Measurements from ENCODE around the gene FYN. TPM values are rescaled to one million over a fixed set of nuclear protein-coding genes. Genes with fewer than 3 reads are reported as not detected.

The FYN gene
- total and polyA plus RNA-seq, 2 of the 13 experiments (the other 11 are each of a cell fraction or from before 2014, with no cell fraction given) = 15.5 to 24.6 TPM

- FAIRE-seq = no peak
- Histone ChIP-seq H3K9me3 (ENCODE audit: low read length) (no peaks in the 10 kb centered on the region), H3K9ac (ENCODE audit: insufficient read depth, low read depth, low read length) (no peak overlapping the region), H3K27me3 (ENCODE audit: control insufficient read depth in 1 of 2, insufficient read depth in 2 of 2, low read length in 2 of 2) (no peaks in the 10 kb centered on the region), H3K36me3 (replicated peaks in 1 of 2; ENCODE audit: control insufficient read depth in 1 of 2, insufficient read depth in 2 of 2, low read length in 2 of 2) (0 out of 5 replicates have a peak, but pooled peaks cover 0 to 3% of the 10 kb centered on the region in 2 experiments), H4K20me1 (ENCODE audit: insufficient read depth, low read length) (no peaks in the 10 kb centered on the region), H2AFZ (ENCODE audit: low read length) (no peak overlapping the region), H3K4me3 (replicated peaks in 1 of 3; ENCODE audit: insufficient read depth in 1 of 3, low read depth in 2 of 3, low read length in 3 of 3) (no peak overlapping the region), H3K4me1 (ENCODE audit: insufficient read depth, low read length) (no peaks in the 10 kb centered on the region), H3K79me2 (ENCODE audit: insufficient read depth, low read length) (no peaks in the 10 kb centered on the region), H3K27ac (ENCODE audit: extremely low read length, insufficient read depth, low read length) (no peak overlapping the region), H3K4me2 (ENCODE audit: low read depth, low read length) (no peak overlapping the region)
- BruUV-seq (replicated peaks) = no TSS peak
- WGBS (ENCODE audit: low lambda C conversion rate) = 94% methylated on average over 2 of the region's 2 CpGs
- intact Hi-C loops (cut with micrococcal nuclease; ENCODE audit: unreplicated experiment) (no loop called here), in situ Hi-C loops (cut with HindIII; ENCODE audit: extremely low pct_ligation_motif_present, low pct_unique_long_range_greater_than_20kb) (no loop called here)
- ChIA-PET CTCF (ENCODE audit: low intra/inter-chr PET ratio, low total read pairs) (no interaction called here), POLR2A (no interaction called here)
- ATAC-seq = no peak
- no peak for DNase-seq (ENCODE audit: low spot score)
- TF ChIP-seq HIVEP1 (CRISPR knock-in tag; IDR thresholded peaks at IDR 0.05) (no peak), ZSCAN5A (CRISPR knock-in tag; IDR thresholded peaks at IDR 0.05; ENCODE audit: borderline replicate concordance) (no peak), ZNF724P (CRISPR knock-in tag; IDR thresholded peaks at IDR 0.05; ENCODE audit: borderline replicate concordance) (no peak), FOSL2 (CRISPR knock-in tag; IDR thresholded peaks at IDR 0.05) (no peak), ZNF460 (CRISPR knock-in tag; IDR thresholded peaks at IDR 0.05; ENCODE audit: borderline replicate concordance) (no peak), PRDM10 (CRISPR knock-in tag; IDR thresholded peaks at IDR 0.05; ENCODE audit: low read depth) (no peak), FIP1L1 (IDR thresholded peaks at IDR 0.05; ENCODE audit: borderline replicate concordance, insufficient read depth, low read depth, low read length) (no peak), ZNF7 (CRISPR knock-in tag; IDR thresholded peaks at IDR 0.05) (no peak), DPF2 (CRISPR knock-in tag; IDR thresholded peaks at IDR 0.05; ENCODE audit: borderline replicate concordance, low read depth) (no peak), ZNF101 (CRISPR knock-in tag; IDR thresholded peaks at IDR 0.05; ENCODE audit: borderline replicate concordance, low read depth) (no peak), SMAD1 (CRISPR knock-in tag; IDR thresholded peaks at IDR 0.05; ENCODE audit: borderline replicate concordance, low read depth) (no peak), ZNF616 (CRISPR knock-in tag; IDR thresholded peaks at IDR 0.05; ENCODE audit: low read depth) (no peak), TCF7L2 (IDR thresholded peaks at IDR 0.05; ENCODE audit: low read depth, low read length) (no peak), SRSF4 (IDR thresholded peaks at IDR 0.05; ENCODE audit: low read depth, low read length, poor library complexity, severe bottlenecking) (no peak), ZNF784 (CRISPR knock-in tag; IDR thresholded peaks at IDR 0.05; ENCODE audit: borderline replicate concordance) (no peak), ZNF501 (CRISPR knock-in tag; IDR thresholded peaks at IDR 0.05) (no peak), SPEN (CRISPR knock-in tag; IDR thresholded peaks at IDR 0.05; ENCODE audit: low read depth) (no peak), THRA (CRISPR knock-in tag; IDR thresholded peaks at IDR 0.05; ENCODE audit: borderline replicate concordance) (no peak)
Measured at GRCh38 chr6:111768431-111768770, 104.9 kb downstream of the FYN start.

All from HepG2 (cell line).